Measurements from ENCODE around the gene ALPL. TPM values are rescaled to one million over a fixed set of nuclear protein-coding genes. Genes with fewer than 3 reads are reported as not detected.

The ALPL gene
- under 1 TPM in 1 of 2 donors, not detected in 1; 0.33 TPM for total RNA-seq

GRCh38 chr1:21509351-21510112 lies at the start of gene ALPL:
Gene ALPL, plus strand, starts transcription at chr1:21509423. Its CDS starts 44,659 bp downstream, at chr1:21554082.

Other genes with a start within 250 kb of the ALPL start
- 10 to 100 TPM in 1 of 2 donors, 1 to 10 TPM in 1; 7.9 to 15.0 TPM for gene ECE1, start 219.0 kb upstream of the ALPL start, total RNA-seq
- gene NBPF3, start 69.3 kb upstream of the ALPL start, total RNA-seq, result 10 to 100 TPM; 12.3 to 16.5 TPM
- 10 to 100 TPM in 1 of 2 donors, 1 to 10 TPM in 1; 6.7 to 12.0 TPM for gene RAP1GAP, start 159.9 kb downstream of the ALPL start, total RNA-seq